Activated T-cell treated with anti-CD3 and anti-CD28 coated beads, Interleukin-2, amount 50 U/mL, for 4 hours (primary cell): ENCODE results near the gene S100PBP. TPM values are rescaled to one million over a fixed set of nuclear protein-coding genes. Genes with fewer than 3 reads are reported as not detected.

Experiments used
- ATAC-seq, 2 donors: fragments of 200-7000 bp; cut with Tn5 transposase; one replicate each; pipeline ENCODE4 v1.10.0; 2021
- DNase-seq: peaks from one replicate; pipeline ENCODE4 v3.0.0-alpha.2; 2020
- H3K27me3 Mint-ChIP-seq: one replicate; pipeline ENCODE4 v1.8.0; 2021; ENCODE audit warnings: low read depth, mixed read lengths
- H3K36me3 Mint-ChIP-seq: one replicate; pipeline ENCODE4 v1.8.0; 2022; ENCODE audit warnings: mixed read lengths; ENCODE audit not compliant: insufficient read depth
- H3K4me1 Mint-ChIP-seq: one replicate; pipeline ENCODE4 v1.8.0; 2021; ENCODE audit warnings: low read depth, mixed read lengths
- H3K4me3 Mint-ChIP-seq: one replicate; pipeline ENCODE4 v1.8.0; 2021; ENCODE audit warnings: mild to moderate bottlenecking, moderate library complexity, mixed read lengths
- H3K9me3 Mint-ChIP-seq: one replicate; pipeline ENCODE4 v1.8.0; 2021; ENCODE audit warnings: mixed read lengths
- total RNA-seq, 3 donors: library from RNA; stranded (reverse); gene quantifications; one replicate each; pipeline ENCODE4 v1.2.1, GENCODE V29; 2021

Gene S100PBP
- total RNA-seq, 3 donors from 2014 or later: 14.9 to 19.6 (median 15.8) TPM

DNA sequence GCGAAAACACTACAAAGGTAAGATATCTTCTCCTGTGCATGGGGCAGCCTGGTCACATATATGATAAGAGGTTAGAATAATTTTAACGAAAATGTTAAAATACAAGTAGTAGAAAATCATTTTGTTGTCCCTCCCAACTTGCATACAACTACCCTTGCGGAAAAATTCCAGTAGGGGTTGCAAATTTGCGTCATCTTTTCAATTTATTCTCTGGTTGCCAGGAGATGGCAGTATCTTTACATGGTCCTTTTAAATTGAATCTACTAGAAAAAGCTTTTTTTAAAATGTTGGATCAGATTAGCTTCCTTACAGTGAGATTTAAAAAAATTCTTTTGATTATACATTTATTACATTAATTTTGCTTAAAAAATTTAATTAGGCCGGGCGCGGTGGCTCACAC lies 10.9 kb downstream of the S100PBP start:
- H3K36me3 Mint-ChIP-seq: peaks cover 44% of the 10 kb centered on the region
- no peak overlapping the region for H3K4me3 Mint-ChIP-seq
- peaks cover 7% of the 10 kb centered on the region for H3K4me1 Mint-ChIP-seq
- H3K27me3 Mint-ChIP-seq: no peaks in the 10 kb centered on the region
- H3K9me3 Mint-ChIP-seq: no peaks in the 10 kb centered on the region
- DNase-seq: no peak
- ATAC-seq: no peak

DNA sequence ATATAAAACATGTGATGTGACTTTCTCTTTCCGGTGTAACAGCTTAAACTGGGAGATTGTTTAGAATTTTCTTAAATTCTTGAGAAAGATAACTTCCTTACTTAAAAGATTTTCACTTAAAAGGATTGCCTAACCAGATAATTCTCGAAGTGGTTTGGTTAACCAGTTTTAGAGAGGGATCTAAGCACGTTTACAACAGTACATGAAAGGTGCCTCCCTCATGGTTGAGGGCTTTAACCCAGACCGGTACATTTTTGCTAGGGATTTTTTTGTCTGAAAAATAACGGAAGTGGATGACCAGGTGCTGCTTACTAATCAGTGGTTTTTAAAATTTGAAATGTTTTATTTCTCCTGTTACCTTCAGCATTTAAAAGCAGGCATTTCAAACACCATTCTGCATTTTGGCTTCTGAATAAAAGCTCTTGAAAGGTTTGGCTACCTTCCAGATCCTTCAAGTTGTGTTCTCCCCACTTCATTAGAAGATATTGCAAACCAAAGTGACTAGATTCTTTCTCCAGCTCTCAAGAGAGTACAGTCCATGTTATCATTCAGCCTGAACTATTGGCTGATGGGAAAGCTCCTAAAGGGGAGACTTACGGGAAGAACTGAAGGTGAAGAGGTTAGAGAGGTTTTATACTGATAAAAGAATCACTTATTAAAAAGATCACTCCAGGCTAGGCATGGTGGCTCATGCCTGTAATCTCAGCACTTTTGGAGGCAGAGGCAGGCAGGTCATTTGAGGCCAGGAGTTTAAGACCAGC lies 12.8 kb downstream of the S100PBP start:
- no peak overlapping the region for H3K4me3 Mint-ChIP-seq
- H3K36me3 Mint-ChIP-seq: peaks cover 50% of the 10 kb centered on the region
- ATAC-seq: no peak

DNA sequence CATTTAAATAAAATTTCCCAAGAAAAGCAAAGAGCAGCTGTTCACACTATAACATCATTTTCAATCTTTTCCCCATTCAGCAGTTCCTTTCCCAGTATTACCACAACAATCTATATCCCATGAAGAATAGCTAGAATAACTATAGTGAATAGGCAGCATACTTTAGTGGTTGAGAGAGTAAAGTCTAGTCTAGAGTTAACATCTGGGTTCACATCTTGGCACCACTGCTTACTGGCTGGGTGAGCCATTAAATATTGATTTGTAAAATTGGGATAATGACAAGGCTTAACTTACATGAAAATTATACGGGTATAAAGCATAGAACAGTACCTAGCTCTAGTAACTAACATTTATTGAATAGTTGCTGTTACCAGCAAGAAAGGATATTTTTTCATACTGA lies 14.4 kb downstream of the S100PBP start:
- peaks cover 48% of the 10 kb centered on the region for H3K36me3 Mint-ChIP-seq
- ATAC-seq (no peak), DNase-seq (no peak)
- H3K4me1 Mint-ChIP-seq: peaks cover 7% of the 10 kb centered on the region
- no peaks in the 10 kb centered on the region for H3K9me3 Mint-ChIP-seq
- no peaks in the 10 kb centered on the region for H3K27me3 Mint-ChIP-seq
- no peak overlapping the region for H3K4me3 Mint-ChIP-seq

More for the DNA sequence above, 12.8 kb downstream of the S100PBP start:
- Mint-ChIP-seq H3K4me1 (peaks cover 7% of the 10 kb centered on the region), H3K9me3 (no peaks in the 10 kb centered on the region), H3K27me3 (no peaks in the 10 kb centered on the region)
- no peak for DNase-seq

DNA sequence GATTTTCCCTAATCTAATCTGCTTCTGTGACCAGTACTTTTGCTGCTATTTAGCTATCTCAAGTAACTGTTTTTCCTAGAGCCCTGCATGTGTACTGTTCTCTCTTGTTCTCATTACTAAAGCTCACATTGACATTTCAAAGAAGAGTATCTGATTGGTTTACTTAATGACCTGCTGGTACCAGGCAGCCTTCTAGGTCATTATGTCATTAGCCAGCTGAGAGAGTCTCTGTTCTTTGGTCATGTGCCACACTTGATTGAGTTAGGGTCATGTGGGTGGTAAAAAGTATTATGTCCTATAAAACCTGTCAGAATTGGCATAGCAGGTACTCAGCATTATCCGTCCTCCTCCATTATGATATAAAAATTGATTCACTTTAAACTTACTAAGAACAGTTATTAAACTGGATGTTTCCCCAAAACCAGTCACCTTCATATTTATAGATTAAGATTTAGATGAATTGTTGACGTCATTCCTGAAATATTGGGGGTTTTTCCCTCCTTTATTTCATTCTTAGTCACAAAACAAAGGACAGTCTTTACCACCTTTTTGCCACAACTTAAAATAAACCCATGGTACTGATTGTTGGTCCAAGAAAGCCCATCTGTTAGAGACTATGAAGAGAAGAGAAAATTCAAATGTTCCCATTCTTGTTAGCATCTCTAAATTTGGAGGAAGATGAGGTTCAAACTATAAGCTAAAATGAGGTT lies 31.1 kb downstream of the S100PBP start:
- DNase-seq: no peak

DNA sequence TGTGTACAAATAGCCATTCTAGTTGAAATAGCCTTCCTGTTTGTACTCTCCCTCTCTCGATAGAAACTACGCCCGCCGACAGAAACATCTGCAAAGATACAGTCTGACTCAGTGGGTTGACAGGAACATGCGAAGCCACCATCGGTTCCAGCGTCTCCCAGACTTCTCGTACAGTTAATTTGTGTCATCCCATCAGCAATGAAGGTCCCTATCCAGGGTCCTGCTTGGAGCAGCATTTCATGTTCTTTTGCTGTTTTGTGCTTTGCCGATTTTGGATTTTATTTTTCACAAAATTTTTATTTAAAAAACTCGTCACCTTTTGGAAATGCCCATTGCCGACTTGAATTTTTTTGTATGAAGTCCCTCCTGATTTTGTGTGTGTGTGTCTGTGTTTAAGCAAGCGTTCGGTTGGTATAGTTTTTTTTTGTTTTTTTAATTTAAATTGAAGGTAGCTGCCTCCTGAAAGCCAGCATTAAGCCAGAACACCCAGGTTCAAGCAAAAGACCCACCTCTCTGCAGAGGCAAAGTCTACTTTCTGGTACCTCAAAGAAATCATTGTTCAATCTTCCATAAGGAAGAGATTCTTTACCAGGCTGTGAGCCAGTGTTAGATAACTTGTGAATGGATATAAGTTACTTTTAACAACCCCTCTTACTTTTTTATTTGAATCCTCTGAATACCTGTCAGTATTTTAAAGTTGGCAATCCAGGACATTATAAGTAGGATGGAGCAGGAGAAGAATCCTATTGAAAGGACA lies 38.6 kb downstream of the S100PBP start:
- H3K4me3 Mint-ChIP-seq: no peak overlapping the region
- ATAC-seq: no peak
- H3K27me3 Mint-ChIP-seq: no peaks in the 10 kb centered on the region
- no peaks in the 10 kb centered on the region for H3K9me3 Mint-ChIP-seq
- H3K4me1 Mint-ChIP-seq: no peaks in the 10 kb centered on the region
- H3K36me3 Mint-ChIP-seq: peaks cover 28% of the 10 kb centered on the region
- no peak for DNase-seq

More for the DNA sequence above, 31.1 kb downstream of the S100PBP start:
- no peak overlapping the region for H3K4me3 Mint-ChIP-seq
- H3K36me3 Mint-ChIP-seq: peaks cover 11% of the 10 kb centered on the region
- no peaks in the 10 kb centered on the region for H3K4me1 Mint-ChIP-seq
- H3K27me3 Mint-ChIP-seq: no peaks in the 10 kb centered on the region
- ATAC-seq: no peak
- H3K9me3 Mint-ChIP-seq: no peaks in the 10 kb centered on the region

DNA sequence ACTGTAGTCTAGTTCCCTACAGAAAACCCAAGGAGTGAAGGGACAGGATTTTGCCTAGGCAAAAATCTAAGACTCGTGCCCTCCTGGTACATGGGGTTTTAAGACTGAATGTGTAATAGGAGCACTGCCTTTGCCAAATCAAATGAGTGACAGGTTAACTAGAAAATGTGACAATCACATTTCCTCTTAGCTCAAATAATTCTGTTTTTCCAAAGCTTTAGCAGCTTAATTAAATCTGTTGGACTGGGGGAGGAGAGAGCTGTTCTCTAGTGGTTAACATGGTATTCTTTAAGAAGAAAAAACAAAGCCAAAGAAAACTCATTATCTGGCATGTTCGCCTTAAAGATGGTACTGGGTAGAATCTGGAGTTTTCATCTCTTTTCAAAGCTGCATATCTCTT lies 40.7 kb downstream of the S100PBP start:
- Mint-ChIP-seq H3K36me3 (peaks cover 35% of the 10 kb centered on the region), H3K9me3 (no peaks in the 10 kb centered on the region), H3K27me3 (no peaks in the 10 kb centered on the region), H3K4me1 (no peaks in the 10 kb centered on the region), H3K4me3 (no peak overlapping the region)
- ATAC-seq: no peak
- DNase-seq: no peak

DNA sequence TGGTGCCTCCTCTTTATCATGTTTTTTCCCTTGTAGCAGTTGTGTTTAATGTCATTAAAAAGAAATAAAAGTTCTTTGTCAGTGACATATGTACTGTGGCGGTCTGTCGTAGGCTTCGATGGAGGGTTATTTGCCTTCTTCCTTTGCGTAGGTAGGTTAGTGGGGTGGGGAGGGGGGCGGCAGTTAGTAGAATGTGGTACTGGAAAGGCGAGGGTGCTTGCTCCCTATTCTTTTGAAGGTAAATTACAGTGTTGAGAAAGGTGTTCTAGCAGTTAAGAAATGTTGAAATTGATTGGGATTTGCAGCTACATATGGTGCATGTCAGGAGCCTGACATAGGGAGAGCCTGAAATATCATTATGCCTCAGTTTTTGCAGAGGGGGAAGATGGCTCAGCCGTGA lies 41.3 kb downstream of the S100PBP start:
- DNase-seq (no peak), ATAC-seq (no peak)
- no peaks in the 10 kb centered on the region for H3K9me3 Mint-ChIP-seq
- peaks cover 38% of the 10 kb centered on the region for H3K36me3 Mint-ChIP-seq
- H3K27me3 Mint-ChIP-seq: no peaks in the 10 kb centered on the region
- H3K4me3 Mint-ChIP-seq: no peak overlapping the region
- no peaks in the 10 kb centered on the region for H3K4me1 Mint-ChIP-seq

DNA sequence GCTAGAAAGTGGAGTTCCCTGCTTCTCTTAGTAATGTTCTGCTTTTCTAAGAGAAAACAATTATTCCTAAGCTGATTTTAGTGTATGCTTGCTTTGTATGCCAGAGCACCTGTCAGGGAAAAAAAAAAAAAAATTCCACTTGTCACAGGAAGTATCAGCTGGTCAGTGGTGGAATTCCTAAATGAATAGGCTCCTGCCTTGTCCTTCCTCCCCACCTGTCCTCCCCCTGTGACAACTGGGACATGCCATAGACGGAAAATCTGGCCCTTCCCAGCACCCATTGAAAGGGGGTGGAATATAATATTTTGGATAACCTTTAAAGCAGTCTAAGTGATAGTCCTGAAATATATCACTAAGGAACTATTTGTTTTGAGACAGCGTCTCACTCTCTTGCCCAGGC lies 42.5 kb downstream of the S100PBP start:
- DNase-seq: no peak
- no peaks in the 10 kb centered on the region for H3K4me1 Mint-ChIP-seq
- no peaks in the 10 kb centered on the region for H3K27me3 Mint-ChIP-seq
- ATAC-seq: no peak
- H3K36me3 Mint-ChIP-seq: peaks cover 30% of the 10 kb centered on the region
- no peak overlapping the region for H3K4me3 Mint-ChIP-seq
- no peaks in the 10 kb centered on the region for H3K9me3 Mint-ChIP-seq

DNA sequence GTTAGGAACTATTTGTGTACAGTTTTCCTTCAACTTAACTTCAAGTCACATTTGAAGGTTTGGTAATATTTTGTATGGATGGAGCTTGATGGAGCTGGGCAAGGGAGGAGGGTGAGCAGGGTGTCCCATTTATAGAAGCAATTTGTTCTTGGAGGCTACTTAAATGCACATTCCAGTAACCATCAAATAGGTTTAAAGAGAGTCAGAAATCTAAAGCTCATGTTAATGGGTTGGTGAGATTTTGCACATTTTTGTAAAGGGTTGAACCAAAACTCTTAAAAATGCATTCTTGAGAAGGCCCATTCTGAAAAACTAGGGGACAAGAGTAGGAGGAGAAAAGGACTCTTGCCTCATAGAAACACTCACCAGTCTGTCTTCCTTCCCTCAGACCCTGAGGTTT lies 43.1 kb downstream of the S100PBP start:
- ATAC-seq (no peak), DNase-seq (no peak)
- Mint-ChIP-seq H3K27me3 (no peaks in the 10 kb centered on the region), H3K4me1 (no peaks in the 10 kb centered on the region), H3K9me3 (no peaks in the 10 kb centered on the region), H3K36me3 (peaks cover 29% of the 10 kb centered on the region), H3K4me3 (no peak overlapping the region)

DNA sequence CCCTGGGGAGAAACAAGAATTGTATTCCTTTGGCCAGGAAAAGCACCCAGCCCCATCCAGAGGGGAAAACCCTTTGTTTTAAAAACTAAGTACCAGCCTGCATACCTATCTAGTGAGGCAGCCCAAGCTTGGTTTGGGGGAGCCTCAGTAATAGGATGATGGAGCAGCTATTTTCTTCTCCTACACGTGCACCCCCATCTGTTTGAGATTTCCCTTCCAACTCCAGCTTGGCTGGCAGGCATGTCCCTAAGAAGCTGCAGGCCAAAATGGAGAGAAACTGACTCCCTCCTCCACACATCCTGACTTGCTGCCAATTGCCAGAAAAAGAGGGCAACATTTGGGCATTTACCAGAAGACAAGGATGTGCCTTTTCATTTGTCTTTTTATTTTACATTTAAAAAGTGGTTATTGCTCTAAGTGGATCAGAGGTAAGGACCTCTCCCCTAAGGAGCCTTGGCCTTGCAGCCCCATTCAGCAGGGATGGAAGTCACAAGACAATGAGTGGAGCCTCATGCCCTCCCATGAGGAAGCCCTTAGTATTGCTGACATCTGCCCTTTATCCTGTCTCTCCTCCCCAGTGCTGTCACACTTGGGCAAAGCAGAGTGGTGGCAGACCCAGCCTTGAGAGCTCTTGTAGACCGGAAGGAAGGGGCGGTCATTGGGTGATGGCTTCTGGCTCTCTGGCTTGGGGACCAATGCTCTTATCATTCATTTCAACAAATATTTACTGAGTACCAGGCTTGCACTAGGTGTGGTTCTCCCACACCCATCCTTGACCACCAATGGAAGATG lies 44.6 kb downstream of the S100PBP start:
- H3K4me1 Mint-ChIP-seq: no peaks in the 10 kb centered on the region
- DNase-seq (no peak), ATAC-seq (no peak)
- H3K9me3 Mint-ChIP-seq: no peaks in the 10 kb centered on the region
- H3K36me3 Mint-ChIP-seq: peaks cover 22% of the 10 kb centered on the region
- H3K4me3 Mint-ChIP-seq: no peak overlapping the region
- H3K27me3 Mint-ChIP-seq: no peaks in the 10 kb centered on the region

DNA sequence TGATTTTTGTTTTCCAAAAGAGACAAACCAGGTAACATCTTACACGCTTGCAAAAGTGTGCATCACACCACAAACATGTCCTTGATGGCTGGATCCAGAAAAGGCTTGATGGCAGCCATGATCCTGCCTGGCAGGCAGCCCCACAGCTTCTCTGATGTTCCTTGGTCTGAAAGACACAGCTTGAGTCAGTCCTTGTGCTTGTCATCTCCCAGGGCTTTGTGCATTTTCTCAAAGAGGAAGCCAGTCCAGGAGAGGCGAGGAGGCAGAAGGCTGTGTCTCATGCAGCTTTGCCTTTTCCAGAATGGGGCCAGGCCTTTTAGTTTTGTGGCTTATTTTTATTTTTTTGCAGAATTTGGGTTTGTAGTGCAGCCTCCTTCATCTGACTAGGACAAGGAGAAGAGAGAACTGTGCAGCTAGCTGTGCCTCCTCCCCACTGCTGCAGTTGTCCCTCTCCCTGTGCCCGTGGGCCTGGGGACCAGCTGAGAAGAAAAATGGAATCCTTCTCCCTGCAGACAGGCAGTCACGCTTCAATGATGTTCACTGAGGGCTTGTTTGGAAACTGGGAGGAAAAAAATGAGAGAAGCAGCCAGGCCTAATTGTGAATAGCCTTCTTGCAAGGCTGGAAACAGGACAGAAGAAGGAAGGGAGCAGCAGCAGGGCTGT lies 45.9 kb downstream of the S100PBP start:
- Mint-ChIP-seq H3K9me3 (no peaks in the 10 kb centered on the region), H3K4me3 (no peak overlapping the region), H3K4me1 (no peaks in the 10 kb centered on the region), H3K27me3 (no peaks in the 10 kb centered on the region), H3K36me3 (peaks cover 17% of the 10 kb centered on the region)
- no peak for ATAC-seq
- DNase-seq: no peak

DNA sequence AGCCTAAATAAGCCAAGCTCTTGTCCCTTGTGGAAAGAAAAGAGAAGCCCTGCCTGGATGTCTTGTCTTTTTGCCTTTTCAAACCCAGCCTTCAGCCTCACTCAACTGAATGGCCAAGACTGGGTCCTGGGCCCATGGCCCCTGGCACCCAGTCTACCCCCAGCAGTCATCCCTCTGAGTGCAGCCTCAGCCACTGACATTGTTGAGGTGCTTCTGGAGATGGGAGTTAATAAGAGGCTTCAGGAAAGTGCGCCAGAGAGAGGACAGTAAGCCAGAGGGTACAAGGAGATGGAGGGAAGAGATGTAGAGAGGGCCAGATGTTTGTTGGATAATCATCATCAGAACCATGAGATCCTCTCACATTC lies 46.4 kb downstream of the S100PBP start:
- ATAC-seq (no peak), DNase-seq (no peak)
- Mint-ChIP-seq H3K9me3 (no peaks in the 10 kb centered on the region), H3K27me3 (no peaks in the 10 kb centered on the region), H3K4me3 (no peak overlapping the region), H3K4me1 (no peaks in the 10 kb centered on the region), H3K36me3 (peaks cover 21% of the 10 kb centered on the region)

DNA sequence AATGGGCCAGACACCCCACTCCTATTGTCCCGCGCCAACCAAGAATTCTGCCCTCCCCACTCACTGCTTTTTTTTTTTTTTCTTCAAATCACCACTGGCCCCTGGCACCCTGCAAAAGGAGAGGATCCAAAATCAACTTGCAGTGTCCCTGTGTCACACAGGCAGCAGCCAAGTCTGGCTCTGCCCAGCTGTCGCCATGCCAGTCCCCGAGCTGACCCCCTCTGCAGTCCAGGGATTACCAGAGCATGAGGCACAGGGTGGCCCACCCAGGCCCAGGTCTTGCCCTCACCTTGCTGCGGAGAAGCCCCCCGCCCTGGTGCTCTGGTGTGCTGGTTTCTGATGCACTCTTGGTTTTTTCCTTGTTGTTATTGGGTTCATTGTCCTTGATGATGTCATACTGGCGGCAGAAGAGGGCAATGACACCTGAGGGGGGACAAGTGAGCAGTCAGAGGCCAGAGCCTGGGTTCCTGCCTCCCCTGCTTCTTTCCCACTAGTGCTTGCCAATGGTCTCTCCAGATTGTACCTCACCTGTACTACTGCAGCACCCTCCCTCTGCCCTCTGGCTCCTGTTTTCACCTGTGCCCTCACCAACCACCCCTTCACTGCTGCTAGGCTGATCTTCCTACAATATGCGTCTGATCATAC lies 47.0 kb downstream of the S100PBP start:
- ATAC-seq (no peak), DNase-seq (no peak)
- Mint-ChIP-seq H3K4me3 (no peak overlapping the region), H3K36me3 (peaks cover 23% of the 10 kb centered on the region), H3K9me3 (no peaks in the 10 kb centered on the region), H3K27me3 (peaks cover 5% of the 10 kb centered on the region), H3K4me1 (peaks cover 3% of the 10 kb centered on the region)
